Neural cell (in vitro differentiated cells): ENCODE data around the gene PDE7B.

ENCODE experiments used
- EP300 ChIP-seq: fragments of 450-650 bp; conservative IDR thresholded peaks from 2 replicates; pipeline ENCODE4 v1.6.1; 2014; ENCODE audit warnings: antibody characterized with exemption, mild to moderate bottlenecking, moderate library complexity; ENCODE audit not compliant: poor library complexity, severe bottlenecking
- POLR2AphosphoS5 ChIP-seq: IDR thresholded peaks from 2 replicates; pipeline ENCODE4 v1.6.1; 2012
- RAD21 ChIP-seq: fragments of 450-650 bp; conservative IDR thresholded peaks from 2 replicates; pipeline ENCODE4 v1.6.1; 2014; ENCODE audit warnings: antibody characterized with exemption, mild to moderate bottlenecking, moderate library complexity
- TAF1 ChIP-seq: IDR thresholded peaks from 2 replicates; pipeline ENCODE4 v1.6.1; 2012; ENCODE audit warnings: low read depth
- TF ChIP-seq, protein P1 (sequence below): fragments of 450-650 bp; IDR thresholded peaks from 2 replicates; pipeline ENCODE4 v1.5.1; 2014; ENCODE audit warnings: antibody characterized with exemption, mild to moderate bottlenecking, moderate library complexity; ENCODE audit not compliant: poor library complexity, severe bottlenecking

DNA sequence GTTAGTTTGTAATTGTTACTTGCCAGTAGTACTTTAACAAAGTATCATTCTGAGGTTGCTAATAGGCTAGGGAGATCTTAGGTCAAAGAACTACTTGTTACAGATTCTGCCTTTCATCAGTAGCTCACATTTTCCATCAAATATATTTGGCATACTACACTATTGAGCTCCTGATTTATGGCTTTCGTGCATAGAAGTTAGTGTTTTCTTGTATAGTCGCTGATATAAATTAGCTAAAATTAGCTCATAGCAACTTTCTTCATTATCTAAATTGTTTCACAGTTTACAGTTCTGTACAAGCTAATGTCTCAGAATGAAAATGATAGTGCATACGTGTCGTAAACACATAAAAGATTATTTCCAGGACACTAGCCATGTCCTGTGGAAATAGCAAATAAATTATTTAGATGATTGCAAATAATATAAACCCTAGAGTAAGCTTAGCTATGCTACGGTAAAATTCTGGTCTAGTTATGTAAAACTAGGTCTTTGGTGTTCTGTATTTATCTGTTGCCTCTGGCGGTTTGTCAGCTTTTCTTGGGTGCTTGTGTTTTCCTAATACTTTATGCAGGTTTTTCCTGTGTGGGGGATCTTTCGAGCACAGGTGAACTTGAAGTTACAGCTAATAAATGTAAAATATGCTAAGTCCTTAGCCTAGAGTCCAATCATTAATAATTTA, 15.1 kb downstream of the PDE7B start:
- TF ChIP-seq, protein P1, sequence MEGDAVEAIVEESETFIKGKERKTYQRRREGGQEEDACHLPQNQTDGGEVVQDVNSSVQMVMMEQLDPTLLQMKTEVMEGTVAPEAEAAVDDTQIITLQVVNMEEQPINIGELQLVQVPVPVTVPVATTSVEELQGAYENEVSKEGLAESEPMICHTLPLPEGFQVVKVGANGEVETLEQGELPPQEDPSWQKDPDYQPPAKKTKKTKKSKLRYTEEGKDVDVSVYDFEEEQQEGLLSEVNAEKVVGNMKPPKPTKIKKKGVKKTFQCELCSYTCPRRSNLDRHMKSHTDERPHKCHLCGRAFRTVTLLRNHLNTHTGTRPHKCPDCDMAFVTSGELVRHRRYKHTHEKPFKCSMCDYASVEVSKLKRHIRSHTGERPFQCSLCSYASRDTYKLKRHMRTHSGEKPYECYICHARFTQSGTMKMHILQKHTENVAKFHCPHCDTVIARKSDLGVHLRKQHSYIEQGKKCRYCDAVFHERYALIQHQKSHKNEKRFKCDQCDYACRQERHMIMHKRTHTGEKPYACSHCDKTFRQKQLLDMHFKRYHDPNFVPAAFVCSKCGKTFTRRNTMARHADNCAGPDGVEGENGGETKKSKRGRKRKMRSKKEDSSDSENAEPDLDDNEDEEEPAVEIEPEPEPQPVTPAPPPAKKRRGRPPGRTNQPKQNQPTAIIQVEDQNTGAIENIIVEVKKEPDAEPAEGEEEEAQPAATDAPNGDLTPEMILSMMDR, result no peak
- TF ChIP-seq TAF1 (no peak), POLR2AphosphoS5 (no peak), EP300 (no peak), RAD21 (no peak)
